Osteoblast (primary cell): ENCODE data around the gene SYT6. TPM values are rescaled to one million over a fixed set of nuclear protein-coding genes. Genes with fewer than 3 reads are reported as not detected.

Experiments
- DNase-seq: peaks from one replicate; pipeline ENCODE4 v3.0.0; 2011; ENCODE audit warnings: low spot score, mixed read lengths; ENCODE audit not compliant: insufficient read length; ENCODE audit errors: missing footprints
- H2AFZ ChIP-seq: 2 replicates; pipeline ENCODE4 v1.6.0; 2011; ENCODE audit warnings: mild to moderate bottlenecking, low read length
- H3K27ac ChIP-seq: 2 replicates; pipeline ENCODE4 v1.5.1; 2011; ENCODE audit warnings: mild to moderate bottlenecking, low read depth, low read length, moderate library complexity
- H3K27me3 ChIP-seq: 2 replicates; pipeline ENCODE4 v1.6.0; 2012; ENCODE audit warnings: mild to moderate bottlenecking, control low read depth, inconsistent platforms, low read length, moderate library complexity; ENCODE audit not compliant: insufficient read depth
- H3K36me3 ChIP-seq: 2 replicates; pipeline ENCODE4 v1.5.1; 2011; ENCODE audit warnings: mild to moderate bottlenecking, low read length, control low read depth, moderate library complexity; ENCODE audit not compliant: insufficient read depth
- H3K4me1 ChIP-seq: 2 replicates; pipeline ENCODE4 v1.5.1; 2011; ENCODE audit warnings: mild to moderate bottlenecking, low read length, control low read depth, moderate library complexity; ENCODE audit not compliant: insufficient read depth
- H3K4me2 ChIP-seq: 2 replicates; pipeline ENCODE4 v1.6.0; 2011; ENCODE audit warnings: mild to moderate bottlenecking, low read length; ENCODE audit not compliant: insufficient read depth
- H3K4me3 ChIP-seq: fragments of 200-600 bp; sonication (generic); 3 replicates; pipeline ENCODE4 v1.5.1; 2012; ENCODE audit warnings: mild to moderate bottlenecking, low read length, inconsistent platforms; ENCODE audit not compliant: insufficient read depth
- H3K79me2 ChIP-seq: 2 replicates; pipeline ENCODE4 v1.6.0; 2012; ENCODE audit warnings: mild to moderate bottlenecking, low read length, control low read depth, inconsistent platforms; ENCODE audit not compliant: insufficient read depth
- H3K9me3 ChIP-seq: 2 replicates; pipeline ENCODE4 v1.5.1; 2011; ENCODE audit warnings: low read depth, low read length, control low read depth
- H4K20me1 ChIP-seq: 2 replicates; pipeline ENCODE4 v1.6.0; 2012; ENCODE audit warnings: mild to moderate bottlenecking, low read length, control low read depth; ENCODE audit not compliant: insufficient read depth
- total RNA-seq: library from RNA; depleted of rRNA; stranded (reverse); fragments of >200 nt; gene quantifications from 2 replicates; pipeline ENCODE4 v1.2.3, GENCODE V29; 2012
- TF ChIP-seq, protein P1 (sequence below): IDR thresholded peaks from 2 replicates; pipeline ENCODE4 v1.5.1; 2011; ENCODE audit warnings: mild to moderate bottlenecking, low read depth, low read length, moderate library complexity; ENCODE audit errors: extremely low read depth

SYT6 gene
- total RNA-seq, 1 donor, result 0.36 TPM

DNA sequence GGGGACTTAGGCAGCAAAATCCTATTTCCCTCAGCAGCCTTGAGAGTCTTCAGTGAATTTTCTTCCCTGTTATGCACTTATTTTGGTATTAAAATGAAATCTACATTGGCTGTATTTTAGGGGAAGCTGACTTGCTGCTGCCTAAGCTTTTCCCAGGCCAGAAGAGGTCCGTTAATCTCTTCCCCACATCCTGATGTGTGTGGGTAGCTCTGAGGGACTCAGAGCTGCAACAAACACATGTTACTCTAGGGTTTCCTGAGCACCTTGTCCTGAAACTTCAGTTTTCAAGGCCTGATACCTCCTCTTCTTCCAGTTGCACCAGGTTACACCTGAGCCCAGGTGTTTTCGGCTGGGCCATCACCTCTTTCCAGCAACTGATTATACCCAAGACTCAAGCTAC is 51.5 kb downstream of the SYT6 start:
- no peaks in the 10 kb centered on the region for H3K9me3 ChIP-seq
- no peak overlapping the region for H3K27ac ChIP-seq
- TF ChIP-seq, protein P1, sequence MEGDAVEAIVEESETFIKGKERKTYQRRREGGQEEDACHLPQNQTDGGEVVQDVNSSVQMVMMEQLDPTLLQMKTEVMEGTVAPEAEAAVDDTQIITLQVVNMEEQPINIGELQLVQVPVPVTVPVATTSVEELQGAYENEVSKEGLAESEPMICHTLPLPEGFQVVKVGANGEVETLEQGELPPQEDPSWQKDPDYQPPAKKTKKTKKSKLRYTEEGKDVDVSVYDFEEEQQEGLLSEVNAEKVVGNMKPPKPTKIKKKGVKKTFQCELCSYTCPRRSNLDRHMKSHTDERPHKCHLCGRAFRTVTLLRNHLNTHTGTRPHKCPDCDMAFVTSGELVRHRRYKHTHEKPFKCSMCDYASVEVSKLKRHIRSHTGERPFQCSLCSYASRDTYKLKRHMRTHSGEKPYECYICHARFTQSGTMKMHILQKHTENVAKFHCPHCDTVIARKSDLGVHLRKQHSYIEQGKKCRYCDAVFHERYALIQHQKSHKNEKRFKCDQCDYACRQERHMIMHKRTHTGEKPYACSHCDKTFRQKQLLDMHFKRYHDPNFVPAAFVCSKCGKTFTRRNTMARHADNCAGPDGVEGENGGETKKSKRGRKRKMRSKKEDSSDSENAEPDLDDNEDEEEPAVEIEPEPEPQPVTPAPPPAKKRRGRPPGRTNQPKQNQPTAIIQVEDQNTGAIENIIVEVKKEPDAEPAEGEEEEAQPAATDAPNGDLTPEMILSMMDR, result no peak
- H3K4me2 ChIP-seq, result no peak overlapping the region
- no peak overlapping the region for H3K4me3 ChIP-seq
- H3K27me3 ChIP-seq, result peaks cover 35% of the 10 kb centered on the region
- no peaks in the 10 kb centered on the region for H4K20me1 ChIP-seq
- H2AFZ ChIP-seq, result no peak overlapping the region
- DNase-seq, result no peak
- H3K36me3 ChIP-seq, result no peaks in the 10 kb centered on the region
- no peaks in the 10 kb centered on the region for H3K79me2 ChIP-seq
- no peaks in the 10 kb centered on the region for H3K4me1 ChIP-seq

DNA sequence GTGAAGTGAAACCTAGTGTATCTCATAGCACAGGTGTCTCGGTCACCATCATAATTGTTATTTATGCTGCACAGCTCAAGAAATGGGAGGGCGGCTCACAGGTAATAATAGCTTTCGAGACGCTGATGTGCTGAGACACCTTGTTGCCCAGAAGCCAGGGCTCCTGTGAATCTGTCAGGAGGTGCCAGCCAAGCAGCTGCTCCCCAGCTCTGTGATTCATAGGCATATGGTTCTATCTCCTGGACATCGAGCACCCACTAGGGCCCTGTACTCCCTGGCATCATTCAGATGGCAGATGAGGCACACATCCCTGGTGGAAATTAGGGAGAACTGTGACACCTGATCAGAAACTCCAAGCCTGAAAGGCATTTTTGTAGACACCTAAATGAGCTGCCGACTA is 53.5 kb downstream of the SYT6 start:
- Histone ChIP-seq H3K4me1 (no peaks in the 10 kb centered on the region), H3K36me3 (no peaks in the 10 kb centered on the region), H3K4me3 (no peak overlapping the region), H3K27me3 (peaks cover 39% of the 10 kb centered on the region), H2AFZ (no peak overlapping the region), H3K9me3 (no peaks in the 10 kb centered on the region), H3K27ac (no peak overlapping the region), H3K4me2 (no peak overlapping the region), H4K20me1 (no peaks in the 10 kb centered on the region), H3K79me2 (no peaks in the 10 kb centered on the region)
- DNase-seq, result no peak
- TF ChIP-seq, protein P1, result no peak

DNA sequence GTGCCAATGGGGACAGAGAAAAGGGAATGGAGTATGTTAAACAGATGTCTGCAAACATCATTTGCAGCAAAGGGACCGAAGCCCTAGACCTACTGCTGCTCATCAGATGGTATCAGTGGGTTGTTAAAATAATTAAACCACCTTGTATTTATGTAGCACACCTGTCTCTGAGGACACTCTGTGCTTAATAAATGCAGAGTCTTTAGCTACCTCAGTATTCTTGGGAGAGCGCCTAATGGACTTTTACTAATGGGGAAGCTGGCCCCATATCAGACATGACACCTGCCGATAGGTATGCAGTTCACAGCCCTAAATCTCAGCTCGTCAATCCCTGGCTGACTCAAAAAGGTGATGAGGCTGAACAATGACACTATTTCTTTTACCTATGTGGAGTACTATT is 54.4 kb downstream of the SYT6 start:
- Histone ChIP-seq H3K27me3 (peaks cover 36% of the 10 kb centered on the region), H3K27ac (no peak overlapping the region), H3K9me3 (no peaks in the 10 kb centered on the region), H3K36me3 (no peaks in the 10 kb centered on the region), H3K79me2 (no peaks in the 10 kb centered on the region), H2AFZ (no peak overlapping the region), H3K4me3 (no peak overlapping the region), H4K20me1 (no peaks in the 10 kb centered on the region), H3K4me2 (no peak overlapping the region), H3K4me1 (peaks cover 2% of the 10 kb centered on the region)
- TF ChIP-seq, protein P1, result no peak
- no peak for DNase-seq

DNA sequence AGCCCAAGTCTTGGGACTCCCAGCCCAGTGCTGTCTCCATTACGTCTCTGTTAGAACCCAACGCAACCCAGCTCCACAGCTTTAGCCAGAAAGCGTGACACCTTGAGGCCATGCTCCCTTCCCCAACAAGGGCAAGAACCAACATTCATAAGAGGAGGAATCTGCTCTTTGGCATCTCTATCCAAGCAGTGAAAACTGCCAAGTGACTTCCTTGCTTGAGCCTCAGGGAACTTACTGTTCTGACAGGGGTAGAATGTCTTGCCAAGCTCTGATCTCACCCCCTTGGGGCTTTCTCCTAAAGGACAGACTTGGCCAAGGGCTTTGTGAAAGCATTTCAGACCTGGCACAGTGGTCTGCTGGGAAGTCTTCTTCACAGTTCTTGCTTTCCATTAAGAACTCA is 56.6 kb downstream of the SYT6 start:
- H3K27me3 ChIP-seq, result peaks cover 34% of the 10 kb centered on the region
- H4K20me1 ChIP-seq, result no peaks in the 10 kb centered on the region
- peaks cover 7% of the 10 kb centered on the region for H3K4me1 ChIP-seq
- no peak overlapping the region for H3K4me2 ChIP-seq
- DNase-seq, result no peak
- H3K27ac ChIP-seq, result no peak overlapping the region
- TF ChIP-seq, protein P1, result no peak
- no peak overlapping the region for H2AFZ ChIP-seq
- no peaks in the 10 kb centered on the region for H3K9me3 ChIP-seq
- H3K4me3 ChIP-seq, result no peak overlapping the region
- H3K79me2 ChIP-seq, result no peaks in the 10 kb centered on the region
- no peaks in the 10 kb centered on the region for H3K36me3 ChIP-seq
